T-helper 1 cell treated with Interleukin-12 subunit alpha and Interleukin-12 subunit beta and Interleukin-4 antibody, amounts not matched to agents 30 μg/mL and 1 μg/mL, for 36 hours (primary cell): ENCODE measurements around the gene TNNT2.

Source experiments
- H3K27ac Mint-ChIP-seq: one replicate; pipeline ENCODE4 v1.8.0; 2021; ENCODE audit warnings: mild to moderate bottlenecking, mixed read lengths
- H3K27me3 Mint-ChIP-seq: one replicate; pipeline ENCODE4 v1.8.0; 2021; ENCODE audit warnings: low read depth, mixed read lengths
- H3K36me3 Mint-ChIP-seq: one replicate; pipeline ENCODE4 v1.8.0; 2021; ENCODE audit warnings: low read depth, mixed read lengths
- H3K4me1 Mint-ChIP-seq: one replicate; pipeline ENCODE4 v1.8.0; 2021; ENCODE audit warnings: low read depth, mixed read lengths
- H3K4me3 Mint-ChIP-seq: one replicate; pipeline ENCODE4 v1.8.0; 2021; ENCODE audit warnings: mild to moderate bottlenecking, moderate library complexity, mixed read lengths
- H3K9me3 Mint-ChIP-seq: one replicate; pipeline ENCODE4 v1.8.0; 2021; ENCODE audit warnings: mixed read lengths

Gene TNNT2

GRCh38 chr1:201332021-201332420 is 45.5 kb downstream of the TNNT2 start:
- Mint-ChIP-seq H3K27ac (no peak overlapping the region), H3K36me3 (no peaks in the 10 kb centered on the region), H3K27me3 (no peaks in the 10 kb centered on the region)

GRCh38 chr1:201331166-201331565 is 46.3 kb downstream of the TNNT2 start:
- H3K27me3 Mint-ChIP-seq: peaks cover 4% of the 10 kb centered on the region
- H3K4me1 Mint-ChIP-seq: no peaks in the 10 kb centered on the region
- H3K27ac Mint-ChIP-seq: no peak overlapping the region
- H3K9me3 Mint-ChIP-seq: no peaks in the 10 kb centered on the region
- H3K4me3 Mint-ChIP-seq: no peak overlapping the region
- H3K36me3 Mint-ChIP-seq: no peaks in the 10 kb centered on the region

More at GRCh38 chr1:201332021-201332420, 45.5 kb downstream of the TNNT2 start:
- Mint-ChIP-seq H3K4me1 (no peaks in the 10 kb centered on the region), H3K9me3 (no peaks in the 10 kb centered on the region), H3K4me3 (no peak overlapping the region)

DNA sequence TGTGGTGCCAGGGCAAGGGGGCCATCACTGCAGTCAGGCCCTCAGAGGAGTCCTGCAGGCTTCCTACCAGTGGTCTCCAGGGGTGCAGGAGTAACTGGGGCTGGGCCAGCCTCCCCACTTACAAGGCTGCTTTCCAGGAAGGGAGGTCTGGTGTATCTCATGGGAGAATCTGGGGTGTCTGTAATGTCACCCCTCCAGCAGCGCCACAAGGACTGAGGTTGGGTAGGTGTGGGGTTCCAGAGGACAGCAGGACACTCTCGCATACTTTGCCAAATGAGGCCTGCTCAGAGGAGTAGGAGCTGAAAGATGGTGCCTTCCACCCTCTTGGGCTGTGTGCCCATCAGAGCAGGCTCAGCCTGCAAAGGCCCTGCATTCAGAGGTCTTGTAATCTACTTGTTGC is 46.9 kb downstream of the TNNT2 start:
- Mint-ChIP-seq H3K27me3 (peaks cover 4% of the 10 kb centered on the region), H3K36me3 (no peaks in the 10 kb centered on the region), H3K4me1 (no peaks in the 10 kb centered on the region), H3K27ac (no peak overlapping the region), H3K9me3 (no peaks in the 10 kb centered on the region), H3K4me3 (no peak overlapping the region)

DNA sequence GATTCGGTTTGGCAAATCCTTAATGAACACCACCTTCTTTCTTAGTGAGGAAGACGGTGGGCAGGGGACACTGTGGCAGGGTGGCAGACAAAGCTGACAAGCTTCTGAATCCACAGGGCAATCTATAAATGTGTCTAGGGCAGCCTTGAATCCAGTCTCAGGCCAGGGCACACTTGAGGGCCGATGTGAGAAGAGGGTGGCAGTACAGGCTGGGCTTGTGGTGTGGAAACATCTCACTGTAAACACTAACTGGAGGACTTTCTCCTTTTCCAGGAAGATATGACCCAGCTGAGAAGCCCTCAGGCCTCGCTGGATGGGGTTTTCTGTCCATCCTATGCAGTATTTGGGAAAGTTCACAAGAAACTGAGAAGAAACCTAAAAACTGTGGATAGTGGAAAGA is 47.7 kb downstream of the TNNT2 start:
- H3K27me3 Mint-ChIP-seq: peaks cover 4% of the 10 kb centered on the region
- no peaks in the 10 kb centered on the region for H3K9me3 Mint-ChIP-seq
- H3K4me1 Mint-ChIP-seq: no peaks in the 10 kb centered on the region
- no peak overlapping the region for H3K4me3 Mint-ChIP-seq
- no peaks in the 10 kb centered on the region for H3K36me3 Mint-ChIP-seq
- no peak overlapping the region for H3K27ac Mint-ChIP-seq

DNA sequence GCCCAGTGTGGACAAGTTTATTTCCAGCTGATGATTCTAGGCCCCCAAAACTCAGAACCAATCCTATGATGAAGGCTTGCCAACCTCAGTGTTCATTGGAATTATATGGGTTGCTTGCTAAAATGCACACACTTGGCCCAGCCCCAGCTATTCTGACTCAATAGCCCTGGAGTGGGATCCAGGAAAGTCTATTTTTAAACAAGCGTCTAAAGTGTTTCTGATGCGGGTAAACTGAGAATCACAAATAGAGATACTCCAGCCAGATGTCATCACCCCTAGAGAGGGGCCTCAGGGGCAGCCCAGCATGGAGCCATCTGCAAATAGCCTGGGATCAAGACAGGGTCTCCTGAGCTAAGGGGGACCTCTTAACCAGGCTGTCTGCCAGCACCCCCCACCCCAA is 48.2 kb downstream of the TNNT2 start:
- Mint-ChIP-seq H3K27me3 (peaks cover 4% of the 10 kb centered on the region), H3K36me3 (no peaks in the 10 kb centered on the region), H3K4me3 (no peak overlapping the region), H3K27ac (no peak overlapping the region), H3K9me3 (no peaks in the 10 kb centered on the region), H3K4me1 (no peaks in the 10 kb centered on the region)

DNA sequence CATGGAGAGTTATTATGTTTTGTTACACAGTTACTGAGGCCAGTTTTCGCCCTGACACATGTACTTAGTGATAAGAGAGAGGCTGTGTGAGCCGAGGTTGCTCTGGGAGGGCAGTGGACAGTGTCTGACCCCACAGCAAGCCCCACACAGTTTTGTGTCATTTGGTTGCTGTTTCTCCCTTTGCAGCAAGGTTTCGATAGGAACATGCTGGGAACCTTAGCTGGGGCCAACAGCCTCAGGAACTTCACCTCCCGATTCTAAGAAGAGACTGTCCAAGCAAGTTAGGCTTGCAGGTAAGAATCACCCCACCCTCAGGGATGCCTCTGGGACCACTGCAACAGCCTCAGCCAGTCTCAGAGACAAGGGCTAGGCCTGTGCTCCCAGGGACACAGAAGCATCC is 48.9 kb downstream of the TNNT2 start:
- Mint-ChIP-seq H3K4me1 (no peaks in the 10 kb centered on the region), H3K4me3 (no peak overlapping the region), H3K27ac (no peak overlapping the region), H3K9me3 (no peaks in the 10 kb centered on the region), H3K27me3 (peaks cover 4% of the 10 kb centered on the region), H3K36me3 (no peaks in the 10 kb centered on the region)

DNA sequence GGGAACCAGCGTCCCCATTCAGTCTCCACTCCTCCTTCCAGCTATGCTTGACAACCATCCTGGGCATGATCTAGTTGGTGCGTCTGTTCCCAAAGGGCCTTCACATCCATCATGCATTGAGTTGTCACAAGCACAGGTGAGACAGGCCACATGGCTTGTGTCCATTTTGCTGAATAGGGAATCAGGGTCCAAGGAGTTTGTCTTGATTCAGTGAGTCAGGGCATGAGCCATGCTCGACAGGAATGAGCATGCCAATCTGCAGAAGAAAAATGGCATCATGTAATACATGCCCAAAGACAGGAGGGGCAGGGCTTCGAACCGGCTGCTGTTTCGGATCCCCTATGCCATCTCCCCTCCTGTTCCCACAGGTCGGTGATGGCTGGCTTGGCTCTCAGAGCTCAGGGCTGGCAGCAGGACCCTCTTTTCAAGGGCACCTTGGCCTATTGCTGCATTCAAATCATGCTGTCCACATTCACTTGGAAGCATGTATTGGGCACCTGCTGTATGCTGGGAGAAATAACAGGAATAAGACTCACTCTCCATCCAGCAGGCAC is 49.7 kb downstream of the TNNT2 start:
- no peaks in the 10 kb centered on the region for H3K36me3 Mint-ChIP-seq
- peaks cover 4% of the 10 kb centered on the region for H3K27me3 Mint-ChIP-seq
- H3K27ac Mint-ChIP-seq: no peak overlapping the region
- no peaks in the 10 kb centered on the region for H3K4me1 Mint-ChIP-seq
- no peaks in the 10 kb centered on the region for H3K9me3 Mint-ChIP-seq
- H3K4me3 Mint-ChIP-seq: no peak overlapping the region

- Mint-ChIP-seq H3K27me3 (peaks cover 4% of the 10 kb centered on the region), H3K4me3 (no peak overlapping the region), H3K36me3 (no peaks in the 10 kb centered on the region), H3K27ac (no peak overlapping the region), H3K4me1 (no peaks in the 10 kb centered on the region), H3K9me3 (no peaks in the 10 kb centered on the region)
Observed at GRCh38 chr1:201326710-201327109, 50.8 kb downstream of the TNNT2 start.

DNA sequence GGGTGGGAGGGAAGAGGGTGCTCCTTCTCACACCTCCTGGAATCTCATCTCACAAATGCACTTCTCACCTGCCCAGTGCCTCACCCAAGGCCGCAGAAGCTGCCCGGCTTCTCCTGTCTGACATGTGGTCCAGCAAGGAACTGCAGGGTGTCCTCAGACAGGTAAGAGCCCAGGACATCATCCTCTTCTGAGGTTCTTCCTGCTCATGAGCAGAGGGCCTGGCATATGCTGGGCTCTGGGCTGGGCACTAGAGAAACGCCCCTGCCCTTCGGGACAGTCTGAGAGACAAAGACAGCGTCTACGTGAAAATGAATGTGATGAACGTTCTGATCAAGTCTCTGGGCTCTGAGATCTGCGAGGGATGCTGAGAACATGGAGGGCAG is 51.8 kb downstream of the TNNT2 start:
- Mint-ChIP-seq H3K36me3 (no peaks in the 10 kb centered on the region), H3K9me3 (no peaks in the 10 kb centered on the region), H3K27ac (no peak overlapping the region), H3K4me3 (no peak overlapping the region), H3K27me3 (peaks cover 4% of the 10 kb centered on the region), H3K4me1 (no peaks in the 10 kb centered on the region)

GRCh38 chr1:201324821-201325677 is 52.4 kb downstream of the TNNT2 start:
- H3K27ac Mint-ChIP-seq: no peak overlapping the region
- no peak overlapping the region for H3K4me3 Mint-ChIP-seq
- H3K36me3 Mint-ChIP-seq: no peaks in the 10 kb centered on the region
- peaks cover 4% of the 10 kb centered on the region for H3K27me3 Mint-ChIP-seq
- H3K4me1 Mint-ChIP-seq: no peaks in the 10 kb centered on the region
- H3K9me3 Mint-ChIP-seq: no peaks in the 10 kb centered on the region

- H3K27ac Mint-ChIP-seq: no peak overlapping the region
- H3K4me1 Mint-ChIP-seq: no peaks in the 10 kb centered on the region
- H3K27me3 Mint-ChIP-seq: peaks cover 4% of the 10 kb centered on the region
- no peaks in the 10 kb centered on the region for H3K9me3 Mint-ChIP-seq
- no peaks in the 10 kb centered on the region for H3K36me3 Mint-ChIP-seq
- H3K4me3 Mint-ChIP-seq: no peak overlapping the region
Observed at GRCh38 chr1:201324306-201324705, 53.2 kb downstream of the TNNT2 start.

- Mint-ChIP-seq H3K27me3 (peaks cover 4% of the 10 kb centered on the region), H3K4me1 (no peaks in the 10 kb centered on the region), H3K36me3 (no peaks in the 10 kb centered on the region), H3K9me3 (no peaks in the 10 kb centered on the region), H3K27ac (no peak overlapping the region), H3K4me3 (no peak overlapping the region)
Observed at GRCh38 chr1:201322653-201323510, 54.6 kb downstream of the TNNT2 start.

GRCh38 chr1:201321826-201322390 is 55.6 kb downstream of the TNNT2 start:
- Mint-ChIP-seq H3K4me3 (no peak overlapping the region), H3K4me1 (no peaks in the 10 kb centered on the region), H3K36me3 (no peaks in the 10 kb centered on the region), H3K27me3 (peaks cover 4% of the 10 kb centered on the region), H3K9me3 (no peaks in the 10 kb centered on the region), H3K27ac (no peak overlapping the region)

- Mint-ChIP-seq H3K36me3 (no peaks in the 10 kb centered on the region), H3K4me1 (no peaks in the 10 kb centered on the region), H3K4me3 (no peak overlapping the region), H3K27ac (no peak overlapping the region), H3K27me3 (no peaks in the 10 kb centered on the region), H3K9me3 (no peaks in the 10 kb centered on the region)
Observed at GRCh38 chr1:201320168-201320788, 57.2 kb downstream of the TNNT2 start.
